Measurements from ENCODE around the gene GMDS. TPM values are rescaled to one million over a fixed set of nuclear protein-coding genes. Genes with fewer than 3 reads are reported as not detected.

GMDS gene
- total and polyA plus RNA-seq, 2 experiments from 2014 or later: 30.1 to 36.5 TPM

- TF ChIP-seq, protein P1, sequence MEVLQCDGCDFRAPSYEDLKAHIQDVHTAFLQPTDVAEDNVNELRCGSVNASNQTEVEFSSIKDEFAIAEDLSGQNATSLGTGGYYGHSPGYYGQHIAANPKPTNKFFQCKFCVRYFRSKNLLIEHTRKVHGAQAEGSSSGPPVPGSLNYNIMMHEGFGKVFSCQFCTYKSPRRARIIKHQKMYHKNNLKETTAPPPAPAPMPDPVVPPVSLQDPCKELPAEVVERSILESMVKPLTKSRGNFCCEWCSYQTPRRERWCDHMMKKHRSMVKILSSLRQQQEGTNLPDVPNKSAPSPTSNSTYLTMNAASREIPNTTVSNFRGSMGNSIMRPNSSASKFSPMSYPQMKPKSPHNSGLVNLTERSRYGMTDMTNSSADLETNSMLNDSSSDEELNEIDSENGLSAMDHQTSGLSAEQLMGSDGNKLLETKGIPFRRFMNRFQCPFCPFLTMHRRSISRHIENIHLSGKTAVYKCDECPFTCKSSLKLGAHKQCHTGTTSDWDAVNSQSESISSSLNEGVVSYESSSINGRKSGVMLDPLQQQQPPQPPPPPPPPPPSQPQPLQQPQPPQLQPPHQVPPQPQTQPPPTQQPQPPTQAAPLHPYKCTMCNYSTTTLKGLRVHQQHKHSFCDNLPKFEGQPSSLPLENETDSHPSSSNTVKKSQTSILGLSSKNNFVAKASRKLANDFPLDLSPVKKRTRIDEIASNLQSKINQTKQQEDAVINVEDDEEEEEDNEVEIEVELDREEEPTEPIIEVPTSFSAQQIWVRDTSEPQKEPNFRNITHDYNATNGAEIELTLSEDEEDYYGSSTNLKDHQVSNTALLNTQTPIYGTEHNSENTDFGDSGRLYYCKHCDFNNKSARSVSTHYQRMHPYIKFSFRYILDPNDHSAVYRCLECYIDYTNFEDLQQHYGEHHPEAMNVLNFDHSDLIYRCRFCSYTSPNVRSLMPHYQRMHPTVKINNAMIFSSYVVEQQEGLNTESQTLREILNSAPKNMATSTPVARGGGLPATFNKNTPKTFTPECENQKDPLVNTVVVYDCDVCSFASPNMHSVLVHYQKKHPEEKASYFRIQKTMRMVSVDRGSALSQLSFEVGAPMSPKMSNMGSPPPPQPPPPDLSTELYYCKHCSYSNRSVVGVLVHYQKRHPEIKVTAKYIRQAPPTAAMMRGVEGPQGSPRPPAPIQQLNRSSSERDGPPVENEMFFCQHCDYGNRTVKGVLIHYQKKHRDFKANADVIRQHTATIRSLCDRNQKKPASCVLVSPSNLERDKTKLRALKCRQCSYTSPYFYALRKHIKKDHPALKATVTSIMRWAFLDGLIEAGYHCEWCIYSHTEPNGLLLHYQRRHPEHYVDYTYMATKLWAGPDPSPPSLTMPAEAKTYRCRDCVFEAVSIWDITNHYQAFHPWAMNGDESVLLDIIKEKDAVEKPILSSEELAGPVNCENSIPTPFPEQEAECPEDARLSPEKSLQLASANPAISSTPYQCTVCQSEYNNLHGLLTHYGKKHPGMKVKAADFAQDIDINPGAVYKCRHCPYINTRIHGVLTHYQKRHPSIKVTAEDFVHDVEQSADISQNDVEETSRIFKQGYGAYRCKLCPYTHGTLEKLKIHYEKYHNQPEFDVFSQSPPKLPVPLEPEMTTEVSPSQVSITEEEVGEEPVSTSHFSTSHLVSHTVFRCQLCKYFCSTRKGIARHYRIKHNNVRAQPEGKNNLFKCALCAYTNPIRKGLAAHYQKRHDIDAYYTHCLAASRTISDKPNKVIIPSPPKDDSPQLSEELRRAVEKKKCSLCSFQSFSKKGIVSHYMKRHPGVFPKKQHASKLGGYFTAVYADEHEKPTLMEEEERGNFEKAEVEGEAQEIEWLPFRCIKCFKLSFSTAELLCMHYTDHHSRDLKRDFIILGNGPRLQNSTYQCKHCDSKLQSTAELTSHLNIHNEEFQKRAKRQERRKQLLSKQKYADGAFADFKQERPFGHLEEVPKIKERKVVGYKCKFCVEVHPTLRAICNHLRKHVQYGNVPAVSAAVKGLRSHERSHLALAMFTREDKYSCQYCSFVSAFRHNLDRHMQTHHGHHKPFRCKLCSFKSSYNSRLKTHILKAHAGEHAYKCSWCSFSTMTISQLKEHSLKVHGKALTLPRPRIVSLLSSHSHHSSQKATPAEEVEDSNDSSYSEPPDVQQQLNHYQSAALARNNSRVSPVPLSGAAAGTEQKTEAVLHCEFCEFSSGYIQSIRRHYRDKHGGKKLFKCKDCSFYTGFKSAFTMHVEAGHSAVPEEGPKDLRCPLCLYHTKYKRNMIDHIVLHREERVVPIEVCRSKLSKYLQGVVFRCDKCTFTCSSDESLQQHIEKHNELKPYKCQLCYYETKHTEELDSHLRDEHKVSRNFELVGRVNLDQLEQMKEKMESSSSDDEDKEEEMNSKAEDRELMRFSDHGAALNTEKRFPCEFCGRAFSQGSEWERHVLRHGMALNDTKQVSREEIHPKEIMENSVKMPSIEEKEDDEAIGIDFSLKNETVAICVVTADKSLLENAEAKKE (CRISPR knock-in tag; IDR thresholded peaks at IDR 0.05): no peak
Observed at GRCh38 chr6:2226775-2227174, 18.6 kb downstream of the GMDS start (continued).

- peaks cover 34% of the 10 kb centered on the region for H3K4me1 Mint-ChIP-seq
- Histone ChIP-seq H3K4me2 (no peak overlapping the region), H3K27ac (ENCODE audit: low read depth) (no peak overlapping the region; the same call in 1 of the 2 replicates), H3F3A (replicated peaks; ENCODE audit: low read depth) (no peaks in the 10 kb centered on the region), H3K4me3 (no peak overlapping the region), H2AFZ (no peak overlapping the region), H4K20me1 (replicated peaks; ENCODE audit: insufficient read depth) (peaks cover 6% of the 10 kb centered on the region; the same call in 1 of the 2 replicates), H3K27me3 (ENCODE audit: insufficient read depth) (no peaks in the 10 kb centered on the region), H3K4me1 (ENCODE audit: insufficient read depth) (peaks cover 19% of the 10 kb centered on the region), H3K79me2 (replicated peaks; ENCODE audit: insufficient read depth) (peaks cover 84% of the 10 kb centered on the region), H3K36me3 (ENCODE audit: insufficient read depth) (no peaks in the 10 kb centered on the region), H3K9me2 (ENCODE audit: insufficient read depth) (no peaks in the 10 kb centered on the region)
- H3K36me3 Mint-ChIP-seq (ENCODE audit: low read depth): no peaks in the 10 kb centered on the region
- no peak overlapping the region for H3K27ac Mint-ChIP-seq
- peaks cover 4% of the 10 kb centered on the region for H3K27me3 Mint-ChIP-seq (ENCODE audit: insufficient read depth, low read depth, poor library complexity)
- H3K4me3 Mint-ChIP-seq: no peak overlapping the region
- no peak for DNase-seq (ENCODE audit: low spot score)
- no peak for ATAC-seq
- no peaks in the 10 kb centered on the region for H3K9me3 Mint-ChIP-seq
- TF ChIP-seq NANOG (IDR thresholded peaks at IDR 0.05; ENCODE audit: borderline replicate concordance) (no peak), JUNB (IDR thresholded peaks at IDR 0.05; ENCODE audit: unreplicated experiment) (no peak), POLR2AphosphoS5 (IDR thresholded peaks at IDR 0.05; ENCODE audit: low read depth) (no peak), CREB1 (CRISPR knock-in tag; IDR thresholded peaks at IDR 0.05; ENCODE audit: low read depth) (no peak), ZNF114 (CRISPR knock-in tag; IDR thresholded peaks at IDR 0.05) (no peak), EZH2 (IDR thresholded peaks at IDR 0.05; ENCODE audit: low read depth, unreplicated experiment) (no peak), STAT1 (IDR thresholded peaks at IDR 0.05; ENCODE audit: unreplicated experiment) (no peak), ZNF331 (CRISPR knock-in tag; IDR thresholded peaks at IDR 0.05; ENCODE audit: low read depth) (no peak), EZH2phosphoT487 (IDR thresholded peaks at IDR 0.05; ENCODE audit: unreplicated experiment) (no peak)
- TF ChIP-seq, protein P2, sequence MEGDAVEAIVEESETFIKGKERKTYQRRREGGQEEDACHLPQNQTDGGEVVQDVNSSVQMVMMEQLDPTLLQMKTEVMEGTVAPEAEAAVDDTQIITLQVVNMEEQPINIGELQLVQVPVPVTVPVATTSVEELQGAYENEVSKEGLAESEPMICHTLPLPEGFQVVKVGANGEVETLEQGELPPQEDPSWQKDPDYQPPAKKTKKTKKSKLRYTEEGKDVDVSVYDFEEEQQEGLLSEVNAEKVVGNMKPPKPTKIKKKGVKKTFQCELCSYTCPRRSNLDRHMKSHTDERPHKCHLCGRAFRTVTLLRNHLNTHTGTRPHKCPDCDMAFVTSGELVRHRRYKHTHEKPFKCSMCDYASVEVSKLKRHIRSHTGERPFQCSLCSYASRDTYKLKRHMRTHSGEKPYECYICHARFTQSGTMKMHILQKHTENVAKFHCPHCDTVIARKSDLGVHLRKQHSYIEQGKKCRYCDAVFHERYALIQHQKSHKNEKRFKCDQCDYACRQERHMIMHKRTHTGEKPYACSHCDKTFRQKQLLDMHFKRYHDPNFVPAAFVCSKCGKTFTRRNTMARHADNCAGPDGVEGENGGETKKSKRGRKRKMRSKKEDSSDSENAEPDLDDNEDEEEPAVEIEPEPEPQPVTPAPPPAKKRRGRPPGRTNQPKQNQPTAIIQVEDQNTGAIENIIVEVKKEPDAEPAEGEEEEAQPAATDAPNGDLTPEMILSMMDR (conservative IDR thresholded peaks at IDR 0.05; ENCODE audit: low read depth in 2 of 2): no peak
Observed at GRCh38 chr6:2225422-2226392, 19.7 kb downstream of the GMDS start.
